HL-60 (cell line): Measurements from ENCODE around the gene DIP2B.
"Not testable (repeated sequence)": the region's sequence is repeated elsewhere in the genome, so short reads cannot be mapped to it uniquely, and the experiment has no call there.

ENCODE experiments used
- DNase-seq, 2 experiments: peaks; one replicate each; pipeline ENCODE4 v3.0.0-alpha.2; 2010 to 2020; ENCODE audit warnings: low read depth in 1 of 2, low spot score in 1 of 2
- H3K27ac ChIP-seq: fragments of 250-450 bp; sonication (Bioruptor Pico); replicated peaks from 2 replicates; pipeline ENCODE4 v1.5.1; 2020; ENCODE audit warnings: mild to moderate bottlenecking, moderate library complexity
- H3K27me3 ChIP-seq: fragments of 250-450 bp; sonication (Bioruptor Pico); 2 replicates; pipeline ENCODE4 v1.5.1; 2021; ENCODE audit warnings: mild to moderate bottlenecking, moderate library complexity; ENCODE audit not compliant: insufficient read depth, poor library complexity, severe bottlenecking
- H3K4me3 ChIP-seq: replicated peaks from 2 replicates; pipeline ENCODE4 v1.5.1; 2011; ENCODE audit warnings: mild to moderate bottlenecking, control low read depth, low read length; ENCODE audit not compliant: insufficient read depth
- GABPA ChIP-seq: IDR thresholded peaks from 2 replicates; pipeline ENCODE4 v1.6.1; 2012; ENCODE audit warnings: low read depth
- POLR2AphosphoS5 ChIP-seq: IDR thresholded peaks from 2 replicates; pipeline ENCODE4 v1.6.1; 2012; ENCODE audit warnings: low read depth
- SPI1 ChIP-seq: IDR thresholded peaks from 2 replicates; pipeline ENCODE4 v1.6.1; 2012; ENCODE audit warnings: low read depth, mild to moderate bottlenecking, borderline replicate concordance
- TF ChIP-seq, protein P1 (sequence below): IDR thresholded peaks from one replicate; pipeline ENCODE4 v1.5.1; 2011; ENCODE audit warnings: low read length, control low read depth, inconsistent platforms; ENCODE audit not compliant: insufficient read depth
- TF ChIP-seq, protein P2 (sequence below): IDR thresholded peaks from 2 replicates; pipeline ENCODE4 v1.6.1; 2012; ENCODE audit warnings: low read depth; ENCODE audit not compliant: insufficient replicate concordance

DIP2B gene

GRCh38 chr12:50765095-50765911 is 260.5 kb downstream of the DIP2B start:
- H3K27me3 ChIP-seq: no peaks in the 10 kb centered on the region
- DNase-seq: peak; percentile 34 to 53
- TF ChIP-seq POLR2AphosphoS5: no peak
- TF ChIP-seq, protein P1, sequence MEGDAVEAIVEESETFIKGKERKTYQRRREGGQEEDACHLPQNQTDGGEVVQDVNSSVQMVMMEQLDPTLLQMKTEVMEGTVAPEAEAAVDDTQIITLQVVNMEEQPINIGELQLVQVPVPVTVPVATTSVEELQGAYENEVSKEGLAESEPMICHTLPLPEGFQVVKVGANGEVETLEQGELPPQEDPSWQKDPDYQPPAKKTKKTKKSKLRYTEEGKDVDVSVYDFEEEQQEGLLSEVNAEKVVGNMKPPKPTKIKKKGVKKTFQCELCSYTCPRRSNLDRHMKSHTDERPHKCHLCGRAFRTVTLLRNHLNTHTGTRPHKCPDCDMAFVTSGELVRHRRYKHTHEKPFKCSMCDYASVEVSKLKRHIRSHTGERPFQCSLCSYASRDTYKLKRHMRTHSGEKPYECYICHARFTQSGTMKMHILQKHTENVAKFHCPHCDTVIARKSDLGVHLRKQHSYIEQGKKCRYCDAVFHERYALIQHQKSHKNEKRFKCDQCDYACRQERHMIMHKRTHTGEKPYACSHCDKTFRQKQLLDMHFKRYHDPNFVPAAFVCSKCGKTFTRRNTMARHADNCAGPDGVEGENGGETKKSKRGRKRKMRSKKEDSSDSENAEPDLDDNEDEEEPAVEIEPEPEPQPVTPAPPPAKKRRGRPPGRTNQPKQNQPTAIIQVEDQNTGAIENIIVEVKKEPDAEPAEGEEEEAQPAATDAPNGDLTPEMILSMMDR: peak; percentile 56
- peak overlapping the region; percentile 97 for H3K27ac ChIP-seq
- H3K4me3 ChIP-seq: peak overlapping the region; percentile 83

DNA sequence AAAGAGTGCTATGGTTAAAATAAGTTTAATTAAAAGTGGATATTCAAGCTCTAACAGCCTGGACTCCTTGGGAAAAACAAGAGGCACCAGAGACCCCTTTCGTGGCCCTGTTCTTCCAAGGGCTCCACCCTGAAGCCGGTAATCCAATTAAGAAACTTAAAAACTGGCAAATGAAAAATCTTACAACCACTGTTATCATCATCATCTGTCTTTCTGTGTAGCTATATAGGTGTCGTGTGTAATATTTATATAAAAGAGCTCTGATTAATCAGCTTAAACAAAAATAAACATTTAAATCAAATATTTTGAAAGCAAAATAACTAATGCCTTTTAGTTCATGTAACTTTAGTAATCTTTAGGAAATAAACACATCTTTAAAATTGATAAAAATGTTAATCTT is 263.6 kb downstream of the DIP2B start:
- TF ChIP-seq, protein P2, sequence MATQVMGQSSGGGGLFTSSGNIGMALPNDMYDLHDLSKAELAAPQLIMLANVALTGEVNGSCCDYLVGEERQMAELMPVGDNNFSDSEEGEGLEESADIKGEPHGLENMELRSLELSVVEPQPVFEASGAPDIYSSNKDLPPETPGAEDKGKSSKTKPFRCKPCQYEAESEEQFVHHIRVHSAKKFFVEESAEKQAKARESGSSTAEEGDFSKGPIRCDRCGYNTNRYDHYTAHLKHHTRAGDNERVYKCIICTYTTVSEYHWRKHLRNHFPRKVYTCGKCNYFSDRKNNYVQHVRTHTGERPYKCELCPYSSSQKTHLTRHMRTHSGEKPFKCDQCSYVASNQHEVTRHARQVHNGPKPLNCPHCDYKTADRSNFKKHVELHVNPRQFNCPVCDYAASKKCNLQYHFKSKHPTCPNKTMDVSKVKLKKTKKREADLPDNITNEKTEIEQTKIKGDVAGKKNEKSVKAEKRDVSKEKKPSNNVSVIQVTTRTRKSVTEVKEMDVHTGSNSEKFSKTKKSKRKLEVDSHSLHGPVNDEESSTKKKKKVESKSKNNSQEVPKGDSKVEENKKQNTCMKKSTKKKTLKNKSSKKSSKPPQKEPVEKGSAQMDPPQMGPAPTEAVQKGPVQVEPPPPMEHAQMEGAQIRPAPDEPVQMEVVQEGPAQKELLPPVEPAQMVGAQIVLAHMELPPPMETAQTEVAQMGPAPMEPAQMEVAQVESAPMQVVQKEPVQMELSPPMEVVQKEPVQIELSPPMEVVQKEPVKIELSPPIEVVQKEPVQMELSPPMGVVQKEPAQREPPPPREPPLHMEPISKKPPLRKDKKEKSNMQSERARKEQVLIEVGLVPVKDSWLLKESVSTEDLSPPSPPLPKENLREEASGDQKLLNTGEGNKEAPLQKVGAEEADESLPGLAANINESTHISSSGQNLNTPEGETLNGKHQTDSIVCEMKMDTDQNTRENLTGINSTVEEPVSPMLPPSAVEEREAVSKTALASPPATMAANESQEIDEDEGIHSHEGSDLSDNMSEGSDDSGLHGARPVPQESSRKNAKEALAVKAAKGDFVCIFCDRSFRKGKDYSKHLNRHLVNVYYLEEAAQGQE: no peak
- TF ChIP-seq POLR2AphosphoS5 (no peak), GABPA (no peak), SPI1 (no peak)
- TF ChIP-seq, protein P1: no peak
- Histone ChIP-seq H3K4me3 (no peak overlapping the region), H3K27ac (no peak overlapping the region), H3K27me3 (no peaks in the 10 kb centered on the region)
- no peak for DNase-seq

DNA sequence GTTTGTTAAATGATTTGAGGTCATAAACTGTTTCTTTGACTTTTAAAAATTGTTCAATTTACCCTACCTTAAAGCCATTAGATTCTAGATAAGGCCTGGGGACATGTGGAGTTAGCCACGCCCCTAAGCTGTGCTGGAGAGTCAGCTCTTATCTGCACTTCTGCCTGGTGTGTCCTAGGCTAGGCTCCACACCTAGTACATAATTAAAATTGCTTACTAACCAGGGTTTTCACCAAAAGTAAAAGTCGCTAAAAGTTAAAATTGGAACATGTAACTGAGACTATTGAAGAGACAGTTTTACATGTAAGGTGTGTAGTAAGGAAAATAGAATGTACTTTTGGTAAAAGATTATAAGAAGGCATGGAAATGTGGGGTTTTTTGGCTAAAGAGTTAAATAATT is 264.0 kb downstream of the DIP2B start:
- H3K27me3 ChIP-seq, H3K4me3 ChIP-seq, H3K27ac ChIP-seq: not testable (repeated sequence)
- DNase-seq: peak in 1 of 2 experiments; percentile 49

DNA sequence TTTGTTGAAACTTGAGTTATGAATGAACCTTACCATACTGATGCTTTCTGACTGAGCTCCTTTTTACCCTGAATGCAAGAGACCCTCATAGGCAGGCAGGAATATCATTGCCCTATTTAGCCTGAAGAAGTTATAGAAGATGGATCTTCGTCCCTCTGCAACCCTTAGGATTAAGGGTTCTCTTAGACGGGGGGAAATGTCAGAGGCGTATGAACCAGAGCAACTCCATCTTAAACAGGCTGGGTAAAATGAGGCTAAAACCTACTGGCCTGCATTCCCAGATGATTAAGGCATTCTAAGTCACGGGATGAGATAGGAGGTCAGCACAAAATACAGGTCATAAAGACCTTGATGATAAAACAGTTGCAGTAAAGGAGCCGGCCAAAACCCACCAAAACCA is 266.6 kb downstream of the DIP2B start:
- DNase-seq: no peak
- no peaks in the 10 kb centered on the region for H3K27me3 ChIP-seq
- H3K27ac ChIP-seq: no peak overlapping the region
- TF ChIP-seq GABPA (no peak), SPI1 (no peak)
- no peak overlapping the region for H3K4me3 ChIP-seq

- H3K4me3 ChIP-seq: no peak overlapping the region
- H3K27me3 ChIP-seq: no peaks in the 10 kb centered on the region
- H3K27ac ChIP-seq: no peak overlapping the region
- DNase-seq: no peak
- TF ChIP-seq, protein P2: no peak
- TF ChIP-seq GABPA (no peak), SPI1 (no peak), POLR2AphosphoS5 (no peak)
- TF ChIP-seq, protein P1: no peak
Observed at GRCh38 chr12:50772470-50772869, 267.7 kb downstream of the DIP2B start.
